ENCODE measurements around the gene VAV2.
"Not testable (repeated sequence)": the region's sequence is repeated elsewhere in the genome, so short reads cannot be mapped to it uniquely, and the experiment has no call there.

The VAV2 gene

DNA sequence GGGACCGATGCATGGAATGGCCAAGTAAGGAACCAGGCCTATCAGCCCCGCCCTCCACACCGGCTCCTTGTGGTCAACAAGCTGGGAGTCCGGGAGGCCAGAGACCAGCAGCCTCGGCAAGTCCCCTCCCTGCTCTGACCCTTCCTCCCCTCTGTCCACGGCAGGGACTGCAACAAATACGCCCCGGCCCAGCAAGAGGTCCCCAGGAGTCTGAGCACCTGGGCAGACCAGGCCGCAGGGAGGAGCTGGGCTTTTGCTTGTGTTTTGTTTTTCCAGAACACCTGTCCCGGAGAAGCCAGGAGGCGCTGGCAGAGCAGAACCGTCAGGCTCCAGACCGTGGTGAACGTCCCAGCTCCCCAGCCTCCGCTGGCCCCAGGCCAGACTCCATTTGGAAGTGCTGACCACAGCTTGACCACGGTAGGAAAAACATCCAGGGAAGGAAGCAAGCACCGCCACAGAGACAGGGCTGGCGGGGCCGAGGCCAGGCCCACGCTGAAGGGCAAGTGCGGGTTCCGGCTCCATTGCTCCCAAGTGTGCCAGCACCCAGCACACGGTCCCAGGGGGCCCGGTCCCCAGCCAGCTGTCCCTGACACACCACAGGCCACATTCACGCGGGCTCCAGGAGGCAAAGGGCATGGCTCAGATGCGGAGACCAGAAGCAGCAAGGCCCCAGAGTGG lies 56.7 kb downstream of the VAV2 start:
- no peak for DNase-seq (ENCODE audit: low read depth)

DNA sequence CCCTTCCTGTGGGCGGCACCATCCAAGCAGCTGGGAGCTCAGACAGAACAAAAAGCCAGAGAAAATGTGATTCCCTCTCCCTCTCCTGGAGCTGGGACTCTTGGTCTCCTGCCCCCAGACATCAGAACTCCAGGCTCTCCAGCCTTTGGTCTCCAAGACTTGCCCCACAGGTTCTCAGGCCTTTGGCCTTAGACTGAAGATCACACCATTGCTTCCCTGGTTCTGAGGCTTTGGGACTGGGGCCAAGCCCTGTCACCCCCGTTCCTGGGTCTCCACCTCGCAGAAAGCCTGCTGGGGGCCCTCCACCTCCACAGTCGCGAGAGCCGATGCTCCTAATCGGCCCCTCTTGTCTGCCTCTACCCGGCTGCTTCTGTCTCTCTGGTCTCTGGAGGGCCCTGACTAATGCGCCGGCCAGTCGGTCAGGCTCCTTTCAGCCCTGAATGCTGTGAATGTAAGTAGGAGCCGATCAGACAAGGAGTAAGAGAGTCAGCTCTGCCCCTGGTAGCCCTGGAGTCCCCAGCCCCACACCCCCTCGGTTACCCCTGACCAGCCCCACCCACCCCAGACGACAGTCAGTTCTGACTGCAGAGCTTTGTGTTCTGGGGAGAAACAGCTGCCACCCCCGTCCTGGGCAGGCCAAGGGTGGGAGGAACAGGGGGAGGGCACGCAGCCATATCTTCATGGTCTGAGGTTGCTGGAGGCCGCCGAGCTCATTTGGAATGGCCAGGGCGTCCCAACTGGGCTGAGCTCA lies 57.5 kb downstream of the VAV2 start:
- DNase-seq (ENCODE audit: low read depth): no peak

DNA sequence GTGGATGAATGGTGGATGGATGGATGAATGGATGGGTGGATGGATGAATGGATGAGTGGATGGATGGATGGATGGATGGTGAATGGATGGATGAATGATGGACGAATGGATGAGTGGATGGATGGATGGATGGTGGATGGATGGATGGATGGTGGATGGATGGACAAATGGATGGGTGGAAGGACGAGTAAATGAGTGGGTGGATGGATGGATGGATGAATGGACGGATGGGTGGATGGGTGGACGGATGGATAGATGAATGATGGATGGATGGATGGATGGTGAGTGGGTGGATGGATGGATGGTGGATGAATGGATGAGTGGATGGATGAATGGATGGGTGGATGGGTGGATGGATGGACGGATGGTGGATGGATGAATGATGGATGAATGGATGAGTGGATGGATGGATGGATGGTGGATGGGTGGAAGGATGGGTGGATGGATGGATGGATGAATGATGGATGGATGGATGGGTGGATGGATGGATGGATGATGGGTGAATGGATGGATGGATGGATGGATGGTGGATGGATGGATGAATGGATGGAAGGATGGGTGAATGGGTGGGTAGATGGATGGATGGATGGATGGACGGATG lies 58.6 kb downstream of the VAV2 start:
- no peak for DNase-seq (ENCODE audit: low read depth)

DNA sequence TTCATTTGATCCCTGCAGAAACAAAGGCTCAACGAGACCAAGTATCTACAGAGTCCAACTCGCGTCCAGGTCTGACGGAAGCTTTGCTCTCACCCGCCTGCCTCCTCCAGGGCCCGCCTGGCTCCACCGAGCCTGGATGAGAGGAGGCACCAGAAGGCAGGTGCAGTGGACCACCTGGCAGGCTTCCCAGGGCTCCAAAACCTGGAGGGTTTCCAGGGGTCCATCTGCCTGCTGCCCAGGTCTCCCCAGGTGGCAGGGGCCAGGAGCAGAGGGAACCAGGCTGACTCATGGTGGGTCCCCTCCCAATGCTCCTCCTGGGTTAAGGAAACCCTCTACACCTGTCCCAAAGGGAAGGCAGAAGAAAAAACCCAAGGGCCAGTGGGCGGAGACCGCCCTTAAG lies 59.5 kb downstream of the VAV2 start:
- no peak for DNase-seq (ENCODE audit: low read depth)

DNA sequence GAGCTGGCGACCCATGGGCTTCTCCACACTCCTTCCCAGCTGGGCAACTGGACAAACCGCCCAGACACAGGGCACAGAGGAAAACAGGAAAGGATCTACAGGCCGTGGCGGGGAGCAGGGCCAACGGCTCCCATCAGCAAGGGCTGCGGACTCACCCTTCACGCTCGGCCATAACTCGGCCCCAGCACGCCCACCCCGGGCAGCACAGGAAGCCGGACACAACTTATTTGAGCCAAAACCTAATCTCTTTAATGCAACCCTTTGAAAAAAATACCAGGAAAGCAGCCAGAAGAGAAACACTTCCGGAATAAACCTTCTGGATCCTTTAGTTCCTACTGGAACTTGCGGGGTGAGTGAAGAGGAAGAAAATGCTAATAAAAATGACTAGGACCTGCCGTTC lies 59.9 kb downstream of the VAV2 start:
- DNase-seq (ENCODE audit: low read depth): no peak

DNA sequence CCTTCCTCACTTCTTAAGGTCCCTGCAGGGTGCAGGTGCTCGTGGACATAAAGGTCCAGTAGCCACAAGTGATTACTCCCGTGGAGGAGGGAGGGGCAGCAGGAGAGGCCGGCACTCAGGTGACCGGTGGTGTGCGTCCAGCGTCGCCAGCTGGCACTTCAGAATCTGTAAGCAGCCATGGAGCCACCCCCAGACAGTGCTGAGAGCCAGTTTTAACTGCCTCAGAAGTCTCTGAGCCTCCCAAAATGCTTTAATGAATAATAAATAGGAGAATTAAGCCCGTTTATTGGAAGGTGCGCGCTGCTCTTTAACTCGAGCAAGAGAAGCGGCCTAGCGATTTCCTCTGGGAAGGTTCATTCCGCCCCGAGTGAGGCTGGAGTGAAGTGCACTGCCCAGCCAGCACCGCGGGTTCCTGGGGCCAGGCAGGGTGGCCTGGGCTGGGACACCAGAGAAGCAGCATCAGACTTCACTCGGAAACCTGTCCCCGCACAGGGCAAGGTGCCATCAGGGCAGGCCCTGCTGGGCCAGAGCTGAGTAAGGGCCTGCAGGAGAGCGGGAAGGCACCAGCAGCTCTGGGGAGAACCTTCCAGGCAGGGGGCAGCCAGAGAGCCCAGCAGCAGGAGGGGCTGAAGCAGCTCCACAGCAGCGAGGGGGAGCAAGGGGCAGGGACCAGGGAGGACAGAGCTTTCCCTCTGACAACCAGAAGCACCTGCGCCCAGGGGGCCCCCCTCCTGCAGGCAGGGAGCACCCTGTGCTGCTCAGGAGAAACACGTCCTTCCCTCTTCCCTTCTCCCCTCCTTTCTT lies 61.2 kb downstream of the VAV2 start:
- DNase-seq (ENCODE audit: low read depth): no peak

DNA sequence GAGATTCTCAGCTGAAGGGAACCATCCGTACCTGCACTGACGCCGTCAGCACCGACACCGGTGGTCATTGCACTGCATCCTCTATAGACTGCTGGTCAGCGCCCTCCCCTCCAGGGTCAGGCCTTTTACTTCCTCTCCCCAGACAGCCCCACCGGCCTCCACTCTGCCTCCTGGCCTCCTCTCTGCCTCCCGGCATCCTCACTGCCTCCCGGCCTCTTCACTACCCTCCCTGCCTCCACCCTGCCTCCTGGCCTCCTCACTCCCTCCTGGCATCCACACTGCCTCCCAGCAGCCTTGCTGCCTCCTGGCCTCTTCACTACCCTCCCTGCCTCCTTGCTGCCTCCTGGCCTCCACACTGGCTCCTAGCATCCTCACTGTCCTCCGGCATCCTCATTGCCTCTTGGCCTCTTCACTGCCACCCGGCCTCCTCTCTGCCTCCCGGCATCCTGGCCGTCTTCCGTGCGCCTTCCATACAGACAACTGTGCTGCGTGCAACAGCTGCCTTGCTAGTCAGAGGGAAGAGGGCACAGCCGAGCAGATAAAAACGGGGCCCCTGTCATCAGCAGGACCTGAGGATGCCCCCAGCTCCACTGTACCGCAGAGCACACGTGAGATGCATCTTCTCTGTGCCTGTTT lies 62.0 kb downstream of the VAV2 start:
- no peak for DNase-seq (ENCODE audit: low read depth)

DNA sequence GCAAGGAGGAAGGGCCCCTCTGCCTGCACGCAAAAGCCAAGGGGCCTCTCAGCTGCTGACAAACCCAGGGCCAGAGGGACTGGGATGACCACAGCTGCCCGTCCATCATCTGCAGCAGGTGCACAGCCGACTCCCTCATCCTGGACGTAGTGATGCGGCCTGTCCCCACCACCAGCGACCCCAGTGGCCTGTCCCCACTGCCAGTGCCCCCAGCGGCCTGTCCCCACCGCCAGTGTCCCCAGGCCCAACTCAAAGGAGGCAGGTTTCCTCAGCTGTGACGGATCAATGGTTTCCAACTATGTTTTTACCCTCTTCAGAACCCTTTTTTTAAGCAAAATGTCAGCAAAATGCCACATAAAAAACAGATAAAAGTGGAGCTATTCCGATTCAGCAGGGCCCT lies 62.5 kb downstream of the VAV2 start:
- no peak for DNase-seq (ENCODE audit: low read depth)

DNA sequence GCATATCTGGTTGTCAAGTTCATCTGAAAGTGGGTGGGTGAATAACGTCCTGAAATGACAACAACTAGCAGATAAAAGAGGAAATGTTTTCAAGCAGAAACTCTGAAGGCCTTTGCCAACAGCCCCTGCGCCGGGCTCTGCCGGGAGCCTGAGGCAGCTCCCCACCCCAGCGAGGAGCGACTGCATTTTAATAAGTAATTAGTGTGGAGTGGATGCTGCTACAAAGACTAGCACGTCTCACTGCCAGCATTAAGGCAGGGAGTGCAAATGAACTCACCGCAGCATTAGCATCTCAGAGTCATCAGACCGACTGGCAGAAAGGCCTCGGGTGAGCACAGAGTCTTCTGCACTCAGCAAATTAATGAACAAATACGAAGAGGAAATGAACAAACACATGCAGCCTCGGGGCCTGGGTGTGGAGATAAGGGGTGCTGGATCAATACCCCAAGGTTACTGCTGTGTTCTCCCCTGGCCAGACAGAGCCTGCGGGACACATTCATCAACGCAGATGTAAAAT lies 63.8 kb downstream of the VAV2 start:
- DNase-seq (ENCODE audit: low read depth): no peak

DNA sequence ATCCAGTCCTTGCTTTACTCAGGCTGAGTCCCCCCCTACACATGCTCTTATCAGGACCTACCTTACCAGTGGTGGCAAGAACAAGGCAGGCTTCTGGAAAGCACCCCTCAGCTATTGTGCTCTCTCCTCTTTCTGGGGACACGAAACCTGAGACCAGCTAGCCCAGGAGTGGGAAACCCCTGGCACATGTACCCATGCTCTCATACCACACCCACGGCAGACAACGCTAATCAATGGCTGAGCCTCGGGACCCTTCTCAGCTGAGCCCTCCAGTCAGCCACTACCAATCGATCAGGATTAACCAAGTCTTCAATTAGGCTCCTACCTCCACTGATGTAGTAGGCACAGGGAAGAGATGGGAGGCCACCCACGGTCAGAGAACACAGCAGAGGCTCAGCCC lies 65.1 kb downstream of the VAV2 start:
- DNase-seq (ENCODE audit: low read depth): no peak

DNA sequence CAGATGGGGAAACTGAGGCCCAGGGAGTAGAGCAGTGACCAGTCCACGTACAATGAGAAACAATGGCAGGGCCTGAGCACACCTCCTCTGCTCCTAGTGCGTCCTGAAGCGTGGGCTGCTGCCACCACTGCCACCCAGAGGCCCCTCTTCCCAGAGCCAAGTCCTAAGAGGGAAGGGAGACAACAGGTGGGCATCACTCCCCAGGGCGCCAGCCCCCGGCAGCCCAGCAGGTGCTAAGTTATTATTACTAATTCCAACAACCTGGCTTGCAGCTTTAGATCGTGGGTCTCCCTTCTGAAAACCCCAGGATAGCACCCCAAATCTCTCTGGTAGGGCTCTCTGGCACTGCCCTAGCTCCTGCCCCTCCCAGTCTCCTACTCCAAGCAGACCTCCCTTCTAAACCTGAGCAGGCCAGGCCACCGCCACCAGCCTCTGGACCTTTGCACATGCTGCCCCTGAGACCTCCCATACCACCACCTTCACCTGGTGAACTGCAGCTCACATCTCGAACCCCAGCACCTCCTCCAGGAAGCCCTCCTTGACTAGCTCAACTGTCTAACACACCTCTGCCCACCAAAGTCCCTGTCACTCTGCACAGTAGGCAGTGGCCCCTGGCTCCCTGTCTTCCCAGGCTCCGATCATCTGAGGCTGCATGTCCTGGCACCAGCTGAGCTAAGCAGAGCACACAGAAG lies 65.8 kb downstream of the VAV2 start:
- no peak for DNase-seq (ENCODE audit: low read depth)

DNA sequence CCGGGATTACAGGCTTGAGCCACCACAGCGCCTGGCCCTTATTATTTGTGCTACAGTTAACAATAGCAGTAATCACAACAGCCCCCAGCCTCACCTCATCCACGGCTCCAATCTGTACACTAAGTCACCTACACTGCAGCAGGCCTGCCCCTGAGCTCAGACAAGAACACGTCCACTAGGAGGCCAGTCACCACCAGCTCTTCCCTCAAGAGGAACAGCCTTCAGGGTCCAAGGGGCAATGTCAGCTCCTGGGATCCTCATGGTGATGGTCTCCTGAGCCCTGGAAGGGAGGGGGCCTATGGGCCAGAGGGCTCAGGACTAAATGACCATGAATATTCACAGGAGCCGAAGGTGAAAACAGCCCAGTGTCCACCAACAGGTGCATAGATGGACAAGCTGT lies 67.7 kb downstream of the VAV2 start:
- DNase-seq (ENCODE audit: low read depth): no peak

DNA sequence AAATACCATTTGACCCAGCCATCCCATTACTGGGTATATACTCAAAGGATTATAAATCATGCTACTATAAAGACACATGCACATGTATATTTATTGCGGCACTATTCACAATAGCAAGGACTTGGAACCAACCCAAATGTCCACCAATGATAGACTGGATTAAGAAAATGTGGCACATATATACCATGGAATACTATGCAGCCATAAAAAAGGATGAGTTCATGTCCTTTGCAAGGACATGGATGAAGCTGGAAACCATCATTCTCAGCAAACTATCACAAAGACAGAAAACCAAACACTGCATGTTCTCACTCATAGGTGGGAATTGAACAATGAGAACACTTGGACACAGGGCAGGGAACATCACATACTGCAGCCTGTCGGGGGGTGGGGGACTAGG lies 68.5 kb downstream of the VAV2 start:
- DNase-seq (ENCODE audit: low read depth): not testable (repeated sequence)

DNA sequence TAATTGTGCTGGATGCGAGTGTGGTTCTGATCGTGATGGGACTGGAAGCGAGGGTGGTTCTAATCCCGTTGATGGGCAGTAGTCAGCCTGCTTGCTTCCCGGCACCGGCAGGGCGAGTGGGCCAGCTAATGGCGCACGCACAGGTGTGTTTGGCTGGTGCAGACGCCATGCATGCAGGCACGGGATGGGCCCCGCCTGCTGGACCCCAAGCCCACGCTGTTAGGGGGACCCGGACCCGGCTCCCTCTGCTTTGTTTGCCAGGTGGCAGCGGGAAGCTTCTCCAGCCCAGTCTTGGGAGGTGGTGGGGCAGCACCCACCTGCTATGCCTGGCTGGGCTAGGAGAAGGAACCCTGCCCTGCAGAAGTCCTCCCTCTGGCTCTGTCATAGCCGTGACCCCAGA lies 70.3 kb downstream of the VAV2 start:
- no peak for DNase-seq (ENCODE audit: low read depth)

DNA sequence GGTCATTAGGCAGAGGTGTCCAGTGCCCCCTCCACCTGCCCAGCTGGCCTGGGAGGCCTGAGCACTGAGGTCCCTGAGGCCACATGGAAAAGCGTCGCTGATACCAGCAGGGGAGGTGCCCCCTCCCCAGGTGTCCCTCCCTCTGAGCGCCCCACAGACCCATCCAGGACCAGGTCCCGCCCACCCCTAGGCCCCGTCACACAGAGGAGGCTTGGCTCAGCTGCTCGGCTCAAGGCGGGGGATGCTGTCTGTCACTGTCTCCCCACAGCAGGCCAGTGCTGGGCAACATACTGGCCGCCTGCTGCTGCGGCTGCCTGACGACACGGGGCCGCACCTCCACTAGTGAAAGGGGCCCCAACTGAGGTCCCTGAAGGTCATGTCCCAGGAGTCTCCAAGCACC lies 71.7 kb downstream of the VAV2 start:
- no peak for DNase-seq (ENCODE audit: low read depth)

DNA sequence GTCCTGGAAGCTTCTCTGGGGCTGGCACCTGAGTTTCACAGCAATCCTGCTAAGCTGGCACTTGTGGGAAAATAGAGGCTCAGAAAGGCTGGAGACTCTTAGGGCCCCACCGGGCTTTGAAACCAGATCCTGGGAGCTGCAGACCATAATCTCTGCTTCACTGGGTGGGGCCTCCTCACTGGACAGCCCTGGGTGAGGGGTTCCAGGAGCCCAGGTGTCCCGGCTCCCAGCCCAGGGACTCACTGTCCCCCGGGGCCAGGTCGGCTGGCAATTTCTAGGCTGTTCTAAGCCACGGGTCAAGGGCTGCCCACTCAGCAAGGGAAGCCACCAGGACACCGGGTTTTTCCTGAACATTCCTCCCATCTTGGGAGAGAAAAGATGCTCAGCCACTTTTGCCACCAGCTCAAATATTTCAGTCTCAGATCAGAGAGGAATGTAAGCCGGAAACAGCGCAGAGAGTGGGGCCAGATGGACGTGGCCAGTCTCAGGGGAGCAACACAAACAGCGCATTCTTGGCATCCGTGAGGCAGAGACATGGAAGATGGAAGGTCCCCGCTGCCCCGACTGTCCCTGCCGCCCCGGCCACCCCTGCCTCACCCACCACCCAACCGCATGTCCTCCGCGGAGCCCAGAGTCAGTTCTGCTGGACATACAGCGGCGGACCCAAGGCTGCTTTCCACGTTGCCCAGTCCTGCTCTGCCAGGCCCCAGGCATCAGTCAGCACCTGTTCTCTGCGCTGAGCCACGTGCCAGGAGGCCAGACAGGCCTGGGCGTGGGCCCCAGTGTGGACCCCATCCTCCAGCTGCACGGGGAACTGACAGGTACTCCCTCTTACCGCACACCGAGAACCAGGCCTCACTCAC lies 72.6 kb downstream of the VAV2 start:
- DNase-seq (ENCODE audit: low read depth): no peak

DNA sequence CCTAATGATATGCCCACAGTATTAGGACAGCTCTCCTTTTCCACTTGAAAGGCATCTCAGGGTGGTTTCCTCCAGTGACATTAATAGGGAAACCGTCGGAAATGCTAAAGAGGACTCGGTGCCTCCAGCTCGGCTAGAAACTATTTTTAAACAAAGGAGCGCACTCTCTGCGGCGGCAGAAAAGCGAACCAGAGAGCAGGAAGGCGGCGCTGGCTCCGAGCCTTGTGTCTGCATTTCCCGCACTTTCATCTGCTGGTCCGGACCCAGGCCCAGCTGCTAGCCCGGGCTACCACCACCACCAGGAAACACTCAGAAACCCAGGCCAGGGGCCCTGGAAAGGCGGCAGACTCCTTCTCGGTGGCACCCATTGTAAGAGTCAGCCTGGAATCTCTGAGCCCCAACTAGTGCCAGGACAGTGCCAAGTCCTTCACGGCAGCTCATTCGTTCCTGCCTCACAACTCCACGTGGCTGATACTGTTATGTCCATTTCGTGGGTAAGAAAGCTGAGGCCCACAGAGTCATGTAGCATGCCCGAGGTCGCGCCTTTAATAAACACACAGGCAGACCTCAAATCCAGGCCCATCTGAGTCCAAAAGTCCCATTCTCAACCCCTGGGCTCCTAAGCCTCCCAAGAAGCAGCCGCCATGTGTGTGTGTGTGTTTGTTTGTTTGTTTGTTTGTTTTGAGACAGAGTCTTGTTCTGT lies 73.9 kb downstream of the VAV2 start:
- no peak for DNase-seq (ENCODE audit: low read depth)

DNA sequence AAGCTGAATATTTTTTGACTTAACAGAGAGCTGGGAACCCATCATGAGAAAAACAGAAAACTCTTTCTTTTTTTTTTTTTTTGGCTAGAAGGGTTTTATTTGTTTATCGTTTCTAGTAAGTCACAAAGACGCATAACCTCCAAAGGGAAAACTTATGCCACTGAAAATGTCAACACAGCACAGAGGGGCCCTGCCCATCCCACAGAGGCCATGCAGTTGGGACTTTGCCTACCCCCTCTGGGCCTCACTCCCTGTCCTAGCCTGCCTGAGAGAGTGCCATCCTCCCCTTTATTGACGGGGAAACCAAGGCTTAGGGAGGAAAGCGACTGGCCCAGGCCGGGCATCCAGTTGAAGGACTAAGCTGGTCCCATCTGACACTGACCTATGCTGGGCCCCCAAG lies 74.7 kb downstream of the VAV2 start:
- DNase-seq (ENCODE audit: low read depth): no peak

DNA sequence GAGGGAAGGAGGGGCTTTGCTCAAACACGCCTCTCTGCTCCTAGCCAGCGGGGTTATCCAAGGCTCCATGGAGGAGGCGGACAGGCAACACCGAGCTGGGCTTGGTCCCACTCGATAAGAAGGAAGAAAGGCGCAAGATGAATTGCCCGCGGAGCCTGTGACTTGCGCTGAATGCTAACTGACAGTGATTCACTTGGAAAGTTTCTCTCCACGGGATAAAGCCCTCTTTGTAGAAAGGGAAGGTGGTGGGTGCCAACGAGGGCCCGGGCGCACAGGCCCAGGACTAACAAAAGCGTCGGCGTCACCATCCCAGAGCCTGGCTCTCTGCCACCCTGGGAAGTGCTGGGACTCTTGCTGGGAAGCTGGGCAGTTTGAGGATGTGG lies 76.0 kb downstream of the VAV2 start:
- DNase-seq (ENCODE audit: low read depth): no peak

Measured in GM04503 (cell line).